Thymus (tissue), 11 donors: Measurements from ENCODE around the gene CST6. TPM values are rescaled to one million over a fixed set of nuclear protein-coding genes. Genes with fewer than 3 reads are reported as not detected.

Experiments
- DNase-seq, 9 donors: peaks; one replicate each; pipeline ENCODE4 v3.0.0-alpha.2; 2013; ENCODE audit warnings: low spot score in 9 of 9, low read depth in 6 of 9, missing footprints in 1 of 9
- H3K27ac ChIP-seq, 2 donors: one replicate each; pipeline ENCODE4 v1.5.1; 2013; ENCODE audit warnings: control low read depth in 1 of 2, low read depth in 1 of 2, low read length in 1 of 2, mild to moderate bottlenecking in 1 of 2, moderate library complexity in 1 of 2
- H3K27me3 ChIP-seq, 2 donors: one replicate each; pipeline ENCODE4 v1.5.1; 2013; ENCODE audit warnings: low read length in 1 of 2; ENCODE audit not compliant: control insufficient read depth in 2 of 2, insufficient read depth in 1 of 2
- H3K36me3 ChIP-seq, 2 donors: one replicate each; pipeline ENCODE4 v1.5.1; 2013; ENCODE audit warnings: low read length in 1 of 2, mild to moderate bottlenecking in 1 of 2, moderate library complexity in 1 of 2; ENCODE audit not compliant: control insufficient read depth in 2 of 2, insufficient read depth in 2 of 2
- H3K4me1 ChIP-seq, 2 donors: one replicate each; pipeline ENCODE4 v1.5.1; 2013; ENCODE audit warnings: low read length in 2 of 2; ENCODE audit not compliant: control insufficient read depth in 2 of 2, insufficient read depth in 2 of 2
- H3K4me3 ChIP-seq, 2 donors: one replicate each; pipeline ENCODE4 v1.5.1; 2013; ENCODE audit warnings: low read length in 2 of 2, control low read depth in 1 of 2, mild to moderate bottlenecking in 1 of 2
- H3K9me3 ChIP-seq, 2 donors: one replicate each; pipeline ENCODE4 v1.5.1; 2013; ENCODE audit warnings: low read length in 1 of 2, mild to moderate bottlenecking in 1 of 2; ENCODE audit not compliant: control insufficient read depth in 2 of 2, insufficient read depth in 1 of 2
- WGBS: extraction: QIAGEN DNeasy Blood & Tissue Kit; methylation state at CpG from one replicate; pipeline ENCODE4 v1.1.7; 2013; 5-methylcytosine and 5-hydroxymethylcytosine counted together
- polyA plus RNA-seq: library from polyadenylated mRNA; stranded (reverse); fragments of 200-250 nt; gene quantifications from one replicate; pipeline ENCODE4 v1.2.3, GENCODE V29; 2013
- total RNA-seq: library from RNA; stranded (reverse); fragments of 120-200 nt; gene quantifications from one replicate; pipeline ENCODE4 v1.2.4, GENCODE V29; 2013
- donor health status: healthy.

Gene CST6
- total and polyA plus RNA-seq, 2 donors: 0.66 to 23.0 TPM

- WGBS: 97% methylated on average over 6 of the region's 6 CpGs
- Histone ChIP-seq H3K4me3 (no peak overlapping the region), H3K9me3 (no peaks in the 10 kb centered on the region), H3K4me1 (no peaks in the 10 kb centered on the region), H3K36me3 (peaks cover 80 to 92% of the 10 kb centered on the region in 2 donors), H3K27me3 (no peaks in the 10 kb centered on the region), H3K27ac (no peak overlapping the region)
- DNase-seq: no peak
Measured at GRCh38 chr11:66061268-66061667, 49.5 kb downstream of the CST6 start.

DNA sequence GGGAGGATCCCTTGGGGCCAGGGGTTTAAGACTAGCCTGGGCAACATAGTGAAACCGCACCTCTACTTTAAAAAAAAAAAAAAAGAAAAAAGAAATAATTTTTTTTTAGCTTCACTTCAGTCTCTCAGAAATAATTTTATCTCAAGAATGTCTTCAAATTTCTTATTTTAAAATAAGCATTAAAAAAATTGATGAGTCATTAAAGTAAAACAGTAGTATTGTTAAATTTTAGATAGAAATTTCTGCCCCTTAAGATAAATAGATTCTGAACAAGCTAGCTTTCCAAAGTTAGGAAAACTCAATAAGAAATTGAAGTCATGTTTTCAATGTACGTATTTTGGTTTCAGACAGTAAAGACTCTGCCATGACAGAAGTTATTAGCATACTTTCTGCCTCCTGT lies 50.6 kb downstream of the CST6 start:
- no peaks in the 10 kb centered on the region for H3K4me1 ChIP-seq
- H3K4me3 ChIP-seq: no peak overlapping the region
- 100% methylated on average over 2 of the region's 2 CpGs for whole genome bisulfite sequencing
- H3K27me3 ChIP-seq: no peaks in the 10 kb centered on the region
- H3K9me3 ChIP-seq: no peaks in the 10 kb centered on the region
- H3K36me3 ChIP-seq: peaks cover 81 to 92% of the 10 kb centered on the region in 2 donors
- no peak for DNase-seq
- no peak overlapping the region for H3K27ac ChIP-seq

Other genes starting within 250 kb of the CST6 start
- gene AP5B1, start 231.0 kb upstream of the CST6 start, total RNA-seq: 5.3 TPM
- gene AP5B1, start 231.0 kb upstream of the CST6 start, polyA plus RNA-seq: 7.6 TPM
- 0.47 TPM for gene OVOL1, start 224.9 kb upstream of the CST6 start, total RNA-seq
- gene OVOL1, start 224.9 kb upstream of the CST6 start, polyA plus RNA-seq: 1.3 TPM
- 0.38 TPM for gene SNX32, start 178.0 kb upstream of the CST6 start, total RNA-seq
- 1.1 TPM for gene SNX32, start 178.0 kb upstream of the CST6 start, polyA plus RNA-seq
- gene CFL1, start 153.8 kb upstream of the CST6 start, total RNA-seq: 1,006 TPM
- 673 TPM for gene CFL1, start 153.8 kb upstream of the CST6 start, polyA plus RNA-seq
- gene MUS81, start 151.6 kb upstream of the CST6 start, total RNA-seq: 46.8 TPM
- 127 TPM for gene MUS81, start 151.6 kb upstream of the CST6 start, polyA plus RNA-seq
- 11.9 TPM for gene EFEMP2, start 139.2 kb upstream of the CST6 start, total RNA-seq
- gene EFEMP2, start 139.2 kb upstream of the CST6 start, polyA plus RNA-seq: 41.8 TPM
- gene CTSW, start 132.2 kb upstream of the CST6 start, total RNA-seq: 18.5 TPM
- 4.2 TPM for gene CTSW, start 132.2 kb upstream of the CST6 start, polyA plus RNA-seq
- 71.0 TPM for gene FIBP, start 123.5 kb upstream of the CST6 start, total RNA-seq
- gene FIBP, start 123.5 kb upstream of the CST6 start, polyA plus RNA-seq: 70.9 TPM
- 30.5 TPM for gene CCDC85B, start 121.3 kb upstream of the CST6 start, total RNA-seq
- gene CCDC85B, start 121.3 kb upstream of the CST6 start, polyA plus RNA-seq: 20.2 TPM
- 0.14 TPM for gene FOSL1, start 111.6 kb upstream of the CST6 start, total RNA-seq
- gene FOSL1, start 111.6 kb upstream of the CST6 start, polyA plus RNA-seq: 3.8 TPM
- gene C11orf68, start 92.9 kb upstream of the CST6 start, total RNA-seq: 11.0 TPM
- 38.8 TPM for gene C11orf68, start 92.9 kb upstream of the CST6 start, polyA plus RNA-seq
- gene DRAP1, start 92.6 kb upstream of the CST6 start, total RNA-seq: 200 TPM
- 131 TPM for gene DRAP1, start 92.6 kb upstream of the CST6 start, polyA plus RNA-seq
- 0.09 TPM for gene TSGA10IP, start 66.5 kb upstream of the CST6 start, total RNA-seq
- 0.05 TPM for gene TSGA10IP, start 66.5 kb upstream of the CST6 start, polyA plus RNA-seq
- 35.4 TPM for gene SART1, start 50.3 kb upstream of the CST6 start, total RNA-seq
- gene SART1, start 50.3 kb upstream of the CST6 start, polyA plus RNA-seq: 97.5 TPM
- 24.7 TPM for gene EIF1AD, start 9.9 kb upstream of the CST6 start, total RNA-seq
- gene EIF1AD, start 9.9 kb upstream of the CST6 start, polyA plus RNA-seq: 17.8 TPM
- gene BANF1, start 9.5 kb upstream of the CST6 start, total RNA-seq: 64.7 TPM
- 172 TPM for gene BANF1, start 9.5 kb upstream of the CST6 start, polyA plus RNA-seq
- gene CATSPER1, start 14.5 kb downstream of the CST6 start, total RNA-seq: 0.14 TPM
- 0.34 TPM for gene CATSPER1, start 14.5 kb downstream of the CST6 start, polyA plus RNA-seq
- 0.42 TPM for gene GAL3ST3, start 37.2 kb downstream of the CST6 start, total RNA-seq
- gene GAL3ST3, start 37.2 kb downstream of the CST6 start, polyA plus RNA-seq: 0.25 TPM
- 127 TPM for gene SF3B2, start 40.4 kb downstream of the CST6 start, total RNA-seq
- 147 TPM for gene SF3B2, start 40.4 kb downstream of the CST6 start, polyA plus RNA-seq
- gene PACS1, start 58.3 kb downstream of the CST6 start, total RNA-seq: 9.2 TPM
- gene PACS1, start 58.3 kb downstream of the CST6 start, polyA plus RNA-seq: 29.5 TPM
- gene KLC2, start 245.7 kb downstream of the CST6 start, total RNA-seq: 12.6 TPM
- gene KLC2, start 245.7 kb downstream of the CST6 start, polyA plus RNA-seq: 36.5 TPM